ENCODE data around the gene WDR41. TPM values are rescaled to one million over a fixed set of nuclear protein-coding genes. Genes with fewer than 3 reads are reported as not detected.
"Not testable (repeated sequence)": the region's sequence is repeated elsewhere in the genome, so short reads cannot be mapped to it uniquely, and the experiment has no call there.

The WDR41 gene
- total and polyA plus RNA-seq, 8 donors, result 11.4 to 103 (median 35.7) TPM

DNA sequence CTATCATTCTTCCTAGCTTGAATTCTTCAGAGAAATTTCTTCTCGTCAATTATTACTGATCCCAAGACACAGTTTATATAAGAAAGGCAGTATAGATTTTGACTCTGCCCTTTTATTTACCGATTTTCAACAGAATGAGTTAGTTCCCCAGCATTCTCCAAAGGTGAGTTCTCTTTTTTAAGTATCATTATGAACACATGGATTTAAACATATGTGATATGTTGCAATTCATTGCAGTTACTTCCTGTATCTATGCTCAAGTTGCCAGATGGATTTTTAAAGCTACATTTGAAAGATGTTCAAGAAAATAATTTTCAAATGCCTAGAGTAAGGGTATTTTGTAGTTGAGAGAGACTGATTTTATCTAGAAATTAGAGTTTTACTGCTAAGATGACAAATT is 8.4 kb downstream of the WDR41 start:
- intact Hi-C loops (cut with DNase I; ENCODE audit: low total_unique reads), result no loop called here
- peaks cover 0 to 23% (median 10%) of the 10 kb centered on the region in 4 donors for H3K4me1 ChIP-seq
- H3K36me3 ChIP-seq, result peaks cover 0 to 38% (median 32%) of the 10 kb centered on the region in 4 donors
- H3K27ac ChIP-seq, result no peak overlapping the region
- WGBS, 5 donors, result 87 to 97% (median 92%) methylated on average over 2 of the region's 2 CpGs
- H3K27me3 ChIP-seq, result no peaks in the 10 kb centered on the region
- H3K4me3 ChIP-seq, result no peak overlapping the region
- H3K9me3 ChIP-seq, result no peaks in the 10 kb centered on the region
- DNase-seq, result no peak
- TF ChIP-seq EP300 (IDR thresholded peaks at IDR 0.05) (no peak), POLR2A (IDR thresholded peaks at IDR 0.05) (no peak), POLR2AphosphoS5 (IDR thresholded peaks at IDR 0.05) (no peak)
- TF ChIP-seq, protein P1, sequence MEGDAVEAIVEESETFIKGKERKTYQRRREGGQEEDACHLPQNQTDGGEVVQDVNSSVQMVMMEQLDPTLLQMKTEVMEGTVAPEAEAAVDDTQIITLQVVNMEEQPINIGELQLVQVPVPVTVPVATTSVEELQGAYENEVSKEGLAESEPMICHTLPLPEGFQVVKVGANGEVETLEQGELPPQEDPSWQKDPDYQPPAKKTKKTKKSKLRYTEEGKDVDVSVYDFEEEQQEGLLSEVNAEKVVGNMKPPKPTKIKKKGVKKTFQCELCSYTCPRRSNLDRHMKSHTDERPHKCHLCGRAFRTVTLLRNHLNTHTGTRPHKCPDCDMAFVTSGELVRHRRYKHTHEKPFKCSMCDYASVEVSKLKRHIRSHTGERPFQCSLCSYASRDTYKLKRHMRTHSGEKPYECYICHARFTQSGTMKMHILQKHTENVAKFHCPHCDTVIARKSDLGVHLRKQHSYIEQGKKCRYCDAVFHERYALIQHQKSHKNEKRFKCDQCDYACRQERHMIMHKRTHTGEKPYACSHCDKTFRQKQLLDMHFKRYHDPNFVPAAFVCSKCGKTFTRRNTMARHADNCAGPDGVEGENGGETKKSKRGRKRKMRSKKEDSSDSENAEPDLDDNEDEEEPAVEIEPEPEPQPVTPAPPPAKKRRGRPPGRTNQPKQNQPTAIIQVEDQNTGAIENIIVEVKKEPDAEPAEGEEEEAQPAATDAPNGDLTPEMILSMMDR (IDR thresholded peaks at IDR 0.05), result no peak

- H3K27me3 ChIP-seq, result not testable (repeated sequence)
Measured at GRCh38 chr5:77475041-77475440, 17.1 kb downstream of the WDR41 start.

DNA sequence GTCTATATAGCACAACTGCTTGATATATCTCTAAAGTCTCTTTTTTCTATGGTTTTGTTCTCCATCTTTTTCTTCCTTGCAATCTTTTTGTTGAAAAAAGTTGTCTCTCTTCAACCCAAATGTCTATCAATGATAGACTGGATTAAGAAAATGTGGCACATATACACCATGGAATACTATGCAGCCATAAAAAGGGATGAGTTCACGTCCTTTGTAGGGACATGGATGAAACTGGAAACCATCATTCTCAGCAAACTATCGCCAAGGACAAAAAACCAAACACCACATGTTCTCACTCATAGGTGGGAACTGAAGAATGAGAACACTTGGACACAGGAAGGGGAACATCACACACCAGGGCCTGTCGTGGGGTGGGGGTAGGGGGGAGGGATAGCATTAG is 23.2 kb downstream of the WDR41 start:
- DNase-seq; H3K4me3 ChIP-seq; H3K36me3 ChIP-seq; intact Hi-C loops (cut with DNase I; ENCODE audit: low total_unique reads); H3K27ac ChIP-seq; H3K9me3 ChIP-seq; H3K27me3 ChIP-seq; H3K4me1 ChIP-seq: not testable (repeated sequence)
- WGBS, 5 donors, result 93 to 98% (median 95%) methylated on average over 3 of the region's 3 CpGs

More at GRCh38 chr5:77475041-77475440, 17.1 kb downstream of the WDR41 start:
- H3K36me3 ChIP-seq; H3K4me3 ChIP-seq; H3K9me3 ChIP-seq; H3K4me1 ChIP-seq; intact Hi-C loops (cut with DNase I; ENCODE audit: low total_unique reads); DNase-seq; H3K27ac ChIP-seq: not testable (repeated sequence)
- WGBS, 5 donors, result 94 to 98% (median 95%) methylated on average over 10 to 11 of the region's 11 CpGs

- 94 to 100% (median 98%) methylated on average over 1 of the region's 1 CpG for WGBS, 5 donors
- intact Hi-C loops (cut with DNase I; ENCODE audit: low total_unique reads), result no loop called here
- no peak for DNase-seq
- H3K27ac ChIP-seq, result no peak overlapping the region
- H3K4me3 ChIP-seq, result no peak overlapping the region
- no peaks in the 10 kb centered on the region for H3K9me3 ChIP-seq
- no peaks in the 10 kb centered on the region for H3K27me3 ChIP-seq
- peaks cover 0 to 13% (median 4%) of the 10 kb centered on the region in 4 donors for H3K36me3 ChIP-seq
- no peak for TF ChIP-seq POLR2AphosphoS5 (IDR thresholded peaks at IDR 0.05)
- TF ChIP-seq POLR2A (IDR thresholded peaks at IDR 0.05), result no peak
- TF ChIP-seq, protein P1 (IDR thresholded peaks at IDR 0.05), result no peak
- TF ChIP-seq EP300 (IDR thresholded peaks at IDR 0.05), result no peak
- peaks cover 0 to 5% (median 0%) of the 10 kb centered on the region in 4 donors for H3K4me1 ChIP-seq
Measured at GRCh38 chr5:77463905-77464304, 28.2 kb downstream of the WDR41 start.

- WGBS, 5 donors, result 62 to 83% (median 70%) methylated on average over 5 of the region's 5 CpGs
- intact Hi-C loops (cut with DNase I; ENCODE audit: low total_unique reads), result no loop called here
- Histone ChIP-seq H3K27me3 (no peaks in the 10 kb centered on the region), H3K27ac (no peak overlapping the region), H3K36me3 (peaks cover 0 to 17% (median 4%) of the 10 kb centered on the region in 4 donors), H3K4me1 (peaks cover 0 to 5% (median 0%) of the 10 kb centered on the region in 4 donors), H3K9me3 (no peaks in the 10 kb centered on the region), H3K4me3 (no peak overlapping the region)
- TF ChIP-seq POLR2AphosphoS5 (IDR thresholded peaks at IDR 0.05), result no peak
- TF ChIP-seq POLR2A (IDR thresholded peaks at IDR 0.05), result no peak
- TF ChIP-seq, protein P1 (IDR thresholded peaks at IDR 0.05), result no peak
- no peak for TF ChIP-seq EP300 (IDR thresholded peaks at IDR 0.05)
- DNase-seq, result no peak
Measured at GRCh38 chr5:77461287-77461686, 30.8 kb downstream of the WDR41 start.
